Stimulated activated CD4-positive, alpha-beta T cell treated with anti-CD3 and anti-CD28 coated beads, TNF-alpha, amount 100 ng/mL, for 24 hours (primary cell): Measurements from ENCODE around the gene TMEM41B.

ENCODE experiments used
- DNase-seq, 3 experiments: peaks; one replicate each; pipeline ENCODE4 v3.0.0-alpha.2; 2020; ENCODE audit warnings: low read depth in 3 of 3

TMEM41B gene

DNA sequence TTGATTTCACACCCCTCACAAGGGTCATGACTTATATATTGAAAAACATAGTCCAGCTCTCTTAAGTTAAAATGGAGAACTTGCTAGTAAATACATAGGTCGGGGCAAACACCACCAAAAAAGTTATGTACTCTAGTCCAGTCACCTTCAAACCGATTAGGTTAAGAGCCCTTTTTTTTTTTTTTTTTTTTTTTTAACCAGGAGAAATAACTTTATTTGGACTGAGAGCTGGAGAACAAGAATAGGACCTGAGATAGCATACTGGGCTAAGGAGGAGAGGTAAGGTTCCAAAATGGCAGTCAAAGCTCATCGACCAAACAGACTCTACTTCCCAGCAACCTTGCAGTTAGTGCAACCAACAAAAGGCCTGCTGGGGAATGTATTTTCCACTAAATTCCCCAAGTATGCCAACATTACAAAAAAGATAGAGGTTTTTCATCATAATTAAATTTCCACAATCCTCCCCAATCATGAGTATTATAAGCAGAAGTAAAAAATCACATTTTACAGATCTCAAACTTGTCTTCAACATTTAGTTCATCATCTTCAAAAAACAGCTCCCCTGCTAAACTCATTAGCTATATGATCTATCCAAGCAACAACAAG, 3.8 kb downstream of the TMEM41B start:
- no peak for DNase-seq

DNA sequence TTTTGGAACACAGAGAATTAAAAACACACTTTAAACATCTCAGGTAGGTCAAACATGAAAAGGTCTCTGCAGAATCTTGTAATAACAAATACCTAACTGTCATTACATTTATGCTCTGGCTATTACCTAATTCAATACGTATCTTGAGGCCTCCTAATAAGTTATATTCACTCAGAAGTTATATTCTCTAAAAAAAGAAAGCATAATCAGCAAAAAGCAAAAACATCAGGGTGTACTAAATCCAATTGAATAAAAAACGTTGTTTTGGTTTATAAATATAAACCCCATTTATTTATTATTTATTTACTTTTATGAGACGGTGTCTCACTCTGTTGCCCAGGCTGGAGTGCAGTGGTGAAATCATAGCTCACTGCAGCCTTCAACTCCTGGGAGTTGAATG, 10.2 kb downstream of the TMEM41B start:
- no peak for DNase-seq

GRCh38 chr11:9302448-9302847, 11.9 kb downstream of the TMEM41B start:
- no peak for DNase-seq

DNA sequence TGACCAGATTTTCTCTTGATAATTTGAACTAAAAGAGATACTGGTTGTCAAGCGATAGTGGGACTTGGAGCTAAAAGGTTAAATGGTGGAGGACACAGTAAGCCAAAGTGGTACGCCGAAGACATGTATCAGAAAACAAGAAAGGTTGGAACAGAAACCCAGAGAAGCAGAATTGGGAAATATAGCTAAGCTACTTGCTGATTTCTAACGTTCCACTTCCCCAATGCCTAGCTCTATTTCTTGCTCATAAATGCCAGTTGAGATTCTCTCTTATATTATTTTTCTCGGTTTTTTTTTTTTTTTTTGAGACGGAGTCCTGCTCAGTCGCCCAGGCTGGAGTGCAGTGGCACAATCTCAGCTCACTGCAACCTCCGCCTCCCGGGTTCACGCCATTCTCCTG, 12.7 kb downstream of the TMEM41B start:
- no peak for DNase-seq

GRCh38 chr11:9293646-9294045, 20.7 kb downstream of the TMEM41B start:
- DNase-seq: no peak

DNA sequence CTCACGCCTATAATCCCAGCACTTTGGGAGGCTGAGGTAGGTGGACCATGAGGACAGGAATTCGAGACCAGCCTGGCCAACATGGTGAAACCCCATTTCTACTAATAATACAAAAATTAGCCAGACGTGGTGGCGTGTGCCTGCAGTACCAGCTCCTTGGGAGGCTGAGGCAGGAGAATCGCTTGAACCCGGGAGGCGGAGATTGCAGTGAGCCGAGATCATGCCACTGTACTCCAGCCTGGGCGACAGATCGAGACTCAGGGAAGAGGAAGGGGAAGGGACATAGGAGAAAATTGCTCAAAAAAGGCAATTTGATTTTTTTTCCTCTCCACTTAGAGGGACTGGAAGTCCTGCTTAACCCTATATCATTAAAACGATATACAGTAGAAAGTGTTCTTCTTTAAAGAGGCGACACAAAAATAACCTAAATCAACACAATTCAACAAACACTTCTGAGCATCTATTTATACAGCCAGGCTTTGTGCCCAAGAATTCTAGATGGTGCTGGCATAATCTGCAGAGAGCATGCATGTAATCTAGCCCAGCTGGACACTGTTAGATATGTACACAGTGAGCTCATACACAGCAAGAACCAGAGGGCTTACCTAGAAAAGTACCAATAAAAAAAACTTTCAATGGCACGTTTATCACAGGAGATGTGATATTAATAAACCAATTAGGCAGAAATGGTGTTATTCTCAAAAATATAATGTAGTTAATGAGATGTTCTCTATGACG, 28.4 kb downstream of the TMEM41B start:
- DNase-seq: no peak

DNA sequence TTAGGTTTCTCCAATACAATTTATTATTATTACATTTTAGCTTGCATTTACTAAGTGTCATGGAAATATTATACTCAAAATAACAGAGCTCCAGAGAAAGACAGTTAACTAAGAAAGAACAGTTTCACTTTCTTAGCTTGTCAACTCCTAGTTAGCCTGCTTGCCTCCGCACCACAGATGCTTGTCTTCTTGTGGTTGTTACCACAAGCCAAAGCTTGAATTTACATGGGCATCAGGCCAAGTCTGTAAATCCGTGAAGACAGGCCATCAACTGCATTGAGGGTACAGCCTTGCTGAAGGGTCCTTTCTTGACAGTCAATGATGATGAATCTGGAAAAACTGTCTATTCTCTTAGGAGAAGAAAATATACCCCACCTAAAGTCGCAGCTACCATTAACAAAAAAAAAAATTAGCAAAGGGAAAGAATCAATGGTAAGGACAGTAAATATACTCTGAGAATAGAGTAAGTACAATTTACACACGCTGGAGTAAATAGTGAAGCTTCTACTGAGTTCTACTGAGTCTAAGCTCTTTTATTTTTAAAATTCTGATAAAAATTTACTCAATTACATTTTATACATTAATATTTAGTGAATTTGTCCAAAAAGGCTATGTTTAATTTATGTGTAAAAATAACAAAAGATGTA, 33.6 kb downstream of the TMEM41B start:
- peak; percentile 5 to 40 (median 35) for DNase-seq

DNA sequence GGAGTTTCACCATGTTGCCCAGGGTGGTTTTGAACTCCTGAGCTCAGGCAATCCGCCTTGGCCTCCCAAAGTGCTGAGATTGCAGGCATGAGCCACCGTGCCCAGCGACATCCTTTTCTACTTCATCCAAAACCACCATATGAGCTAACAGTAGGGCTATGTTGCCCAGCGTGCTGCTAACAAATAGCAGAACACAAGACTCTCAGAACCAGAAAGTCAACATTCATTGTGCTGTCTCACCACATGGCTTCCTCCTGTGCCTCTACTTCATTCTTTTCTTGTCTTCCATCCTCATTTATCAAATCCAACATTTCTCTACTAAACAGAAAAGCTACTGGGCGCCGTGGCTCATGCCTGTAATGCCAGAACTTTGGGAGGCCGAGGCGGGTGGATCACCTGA, 37.2 kb downstream of the TMEM41B start:
- DNase-seq: no peak

GRCh38 chr11:9276571-9276970, 37.8 kb downstream of the TMEM41B start:
- no peak for DNase-seq

- no peak for DNase-seq
These were observed 39.7 kb downstream of the TMEM41B start for GRCh38 chr11:9274499-9275258.

DNA sequence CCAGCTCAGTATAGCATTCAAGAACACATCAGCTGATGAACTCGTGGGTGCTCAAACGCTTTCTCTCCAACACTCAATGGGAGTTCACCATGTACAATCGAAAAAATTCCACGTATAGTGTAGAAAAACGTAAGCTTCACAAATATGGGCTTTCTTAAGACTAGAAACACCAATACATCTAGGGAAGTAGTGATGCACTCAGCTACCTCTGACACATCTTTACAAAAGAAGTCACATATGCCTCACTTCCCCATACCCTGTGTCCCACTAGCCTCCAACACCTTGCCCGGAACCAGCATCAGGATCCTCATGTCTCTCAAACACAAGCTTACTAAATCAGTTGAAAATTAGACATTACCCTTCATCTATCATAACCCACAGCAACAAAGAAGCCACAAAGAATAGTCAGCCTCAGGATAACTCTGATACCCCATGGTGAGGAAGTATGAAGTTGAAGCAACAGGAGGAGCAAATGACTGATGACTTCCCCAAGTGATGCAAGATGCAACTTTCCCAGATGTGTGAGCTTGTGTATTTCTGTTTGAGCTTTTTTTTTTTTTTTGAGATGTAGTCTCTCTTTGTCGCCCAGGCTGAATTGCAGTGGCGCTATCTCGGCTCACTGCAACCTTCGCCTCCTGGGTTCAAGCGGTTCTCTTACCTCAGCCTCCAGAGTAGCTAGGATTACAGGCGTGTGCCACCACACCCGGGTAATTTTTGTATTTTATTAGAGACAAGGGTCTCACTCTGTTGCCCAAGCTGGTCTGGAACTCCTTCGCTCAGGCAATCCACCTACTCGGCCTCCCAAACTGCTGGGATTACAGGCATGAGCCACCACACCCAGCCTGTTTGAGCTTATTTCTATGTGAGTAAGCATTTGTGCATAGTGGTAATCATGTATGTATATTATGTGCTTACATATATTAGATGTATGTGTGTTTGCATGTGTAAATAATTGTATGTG, 40.7 kb downstream of the TMEM41B start:
- no peak for DNase-seq

DNA sequence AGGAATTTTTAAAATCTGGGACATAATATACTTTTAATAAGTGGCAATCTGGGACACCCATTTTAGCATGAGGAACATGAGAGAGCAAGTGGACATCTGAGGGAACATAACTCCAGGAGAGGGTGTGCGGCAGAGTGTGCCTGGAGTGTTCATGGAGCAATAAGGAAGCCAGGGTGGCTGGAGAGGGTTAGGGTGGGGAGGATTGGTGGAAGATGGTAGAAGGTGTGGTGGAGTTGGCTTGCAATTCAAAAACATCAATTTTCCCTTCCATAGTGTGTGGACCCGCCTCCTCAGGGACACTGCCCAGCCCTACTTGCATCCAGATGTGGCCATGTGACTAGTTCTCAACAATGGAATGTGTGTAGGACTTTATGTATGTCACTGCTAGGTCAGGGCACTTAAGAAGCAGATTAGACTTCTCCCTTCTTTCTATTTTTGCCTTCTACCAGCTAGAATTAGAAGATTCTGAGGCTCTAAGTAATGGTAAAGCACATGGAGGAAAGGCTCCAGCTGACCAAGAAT, 44.8 kb downstream of the TMEM41B start:
- DNase-seq: no peak

DNA sequence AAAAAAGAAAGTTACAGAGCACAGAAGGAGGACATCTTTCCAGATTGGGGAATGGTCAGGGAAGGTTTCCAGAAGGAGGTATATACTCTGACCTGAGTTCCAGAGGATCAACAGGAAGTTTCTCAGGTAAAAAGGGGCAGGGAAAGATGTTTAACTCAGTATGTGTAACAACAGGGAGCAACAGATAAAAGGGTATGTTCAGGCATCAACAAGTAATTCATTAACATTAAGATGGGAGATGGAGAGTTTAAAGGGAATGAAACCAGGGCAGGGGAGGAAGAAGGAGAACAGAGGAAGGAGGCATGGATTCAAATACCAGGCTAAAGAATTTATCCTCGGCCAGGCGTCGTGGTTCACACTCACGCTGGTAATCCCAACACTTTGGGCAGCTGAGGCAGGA, 46.7 kb downstream of the TMEM41B start:
- DNase-seq: no peak

GRCh38 chr11:9266926-9267325, 47.5 kb downstream of the TMEM41B start:
- no peak for DNase-seq

DNA sequence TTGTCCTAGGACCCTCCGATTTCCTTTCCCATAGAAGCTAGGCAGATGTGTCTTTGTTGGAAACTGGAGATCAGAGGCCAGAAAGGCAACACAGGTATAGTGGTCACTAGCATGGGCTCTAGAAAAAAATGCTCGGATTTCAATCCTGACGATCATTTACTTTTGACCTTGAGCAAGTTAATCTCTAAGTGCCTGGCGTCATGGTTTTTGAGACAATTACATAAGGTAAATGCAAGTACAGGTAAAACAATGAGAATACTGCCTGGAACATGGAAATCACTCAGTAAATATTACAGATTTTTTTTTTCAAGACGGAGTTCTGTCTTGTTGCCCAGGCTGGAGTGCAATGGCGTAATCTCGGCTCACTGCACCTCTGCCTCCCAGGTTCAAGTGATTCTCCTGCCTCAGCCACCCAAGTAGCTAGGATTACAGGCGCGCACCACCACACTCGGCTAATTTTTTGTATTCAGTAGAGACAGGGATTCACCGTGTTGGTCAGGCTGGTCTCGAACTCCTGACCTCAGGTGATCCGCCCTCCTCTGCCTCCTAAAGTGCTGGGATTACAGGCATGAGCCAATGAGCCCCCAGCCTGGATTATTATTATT, 48.2 kb downstream of the TMEM41B start:
- no peak for DNase-seq

DNA sequence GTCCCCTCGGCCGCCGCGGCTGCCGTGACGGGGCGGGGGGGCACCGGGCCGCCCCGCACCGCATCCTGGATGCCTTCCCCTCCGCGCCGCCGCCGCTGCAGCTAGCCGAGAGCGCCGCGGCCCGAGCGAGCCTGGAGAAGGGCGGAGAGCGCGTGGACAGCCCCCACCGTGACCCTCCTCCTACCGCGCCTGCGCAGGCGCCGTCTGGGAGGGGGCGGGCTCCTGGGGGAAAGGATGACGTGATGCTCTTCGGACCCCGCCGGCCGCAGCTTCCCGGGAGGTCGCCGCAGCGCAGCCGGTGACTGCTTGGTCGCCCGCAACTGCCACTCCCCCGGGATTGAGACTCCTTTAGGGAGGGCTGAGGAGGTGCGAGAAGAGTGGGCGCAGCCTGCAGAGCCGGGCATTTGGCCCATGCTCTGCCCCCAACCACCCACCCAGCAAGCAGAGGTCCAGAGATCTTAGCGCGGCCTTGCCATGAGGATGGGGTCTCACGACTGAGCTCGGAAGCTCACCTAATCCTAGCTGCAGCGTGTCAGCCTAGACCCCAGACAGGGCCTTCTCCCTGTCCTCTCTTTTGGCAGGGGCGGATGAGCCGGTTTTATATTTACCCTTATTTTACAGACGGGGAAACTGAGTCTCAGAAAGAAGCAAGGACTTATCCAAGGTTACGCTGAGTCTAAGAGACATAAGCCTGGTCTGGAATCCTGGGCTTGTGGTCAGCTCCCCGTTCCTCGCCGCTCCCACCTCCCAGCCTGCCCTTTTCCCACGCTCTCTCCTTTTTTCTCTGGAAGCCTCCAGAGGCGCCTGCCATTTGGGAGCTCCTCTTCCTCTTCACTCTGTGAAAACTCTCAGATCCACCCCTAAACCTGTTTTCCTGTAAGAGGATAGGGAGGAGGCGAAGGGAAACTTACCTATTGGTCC, 48.9 kb downstream of the TMEM41B start, which contains the start of gene DENND5A:
TSS of gene DENND5A (minus strand) at position 140 of the 921 bp plus-strand sequence. CDS start 281 bp downstream, outside the sequence.
- DNase-seq: peak in 1 of 3 experiments; percentile 57

GRCh38 chr11:9264316-9265210, 49.8 kb downstream of the TMEM41B start:
- peak in 1 of 3 experiments; percentile 38 for DNase-seq

- peak; percentile 35 to 63 (median 40) for DNase-seq
These were observed 50.5 kb downstream of the TMEM41B start for GRCh38 chr11:9263840-9264315.
